Panc1 (cell line): ENCODE results near the gene CDK17. TPM values are rescaled to one million over a fixed set of nuclear protein-coding genes. Genes with fewer than 3 reads are reported as not detected.

Experiments
- ATAC-seq: fragments of 200-7000 bp; cut with Tn5 transposase; 2 replicates; pipeline ENCODE4 v1.9.1; 2020; ENCODE audit warnings: mild to moderate bottlenecking, moderate library complexity
- BruUV-seq: library from RNA; stranded (reverse); fragments of 400-500 nt; replicated peaks from 2 replicates; lab custom pipeline; 2021; lab: Mats Ljungman, UMichigan
- CTCF ChIA-PET: fragments of 300-600 bp; sonication (Branson Sonifier 250); formaldehyde crosslinking; loops from one replicate; lab custom pipeline; 2022; ENCODE audit warnings: antibody characterized with exemption; lab: Charles Lee
- POLR2A ChIA-PET: fragments of 300-600 bp; sonication (Branson Sonifier 250); formaldehyde crosslinking; loops from one replicate; lab custom pipeline; 2022; ENCODE audit warnings: antibody characterized with exemption; lab: Charles Lee
- DNase-seq: peaks from one replicate; pipeline ENCODE4 v3.0.0-alpha.2; 2010; ENCODE audit warnings: low read depth, low spot score
- H3K27ac ChIP-seq: 2 replicates; pipeline ENCODE4 v1.5.1; 2011; ENCODE audit warnings: mild to moderate bottlenecking, low read length, inconsistent platforms
- H3K27me3 ChIP-seq: fragments of 200-500 bp; sonication (Bioruptor generic); 2 replicates; pipeline ENCODE4 v1.6.0; 2014; ENCODE audit warnings: low read length, inconsistent platforms; ENCODE audit not compliant: control insufficient read depth, insufficient read depth
- H3K36me3 ChIP-seq: fragments of 200-500 bp; sonication (Bioruptor generic); 2 replicates; pipeline ENCODE4 v1.5.1; 2014; ENCODE audit warnings: inconsistent platforms, mild to moderate bottlenecking, low read length, moderate library complexity; ENCODE audit not compliant: control insufficient read depth, insufficient read depth
- H3K4me1 ChIP-seq: 2 replicates; pipeline ENCODE4 v1.5.1; 2011; ENCODE audit warnings: inconsistent platforms, mild to moderate bottlenecking, low read length, moderate library complexity; ENCODE audit not compliant: control insufficient read depth, insufficient read depth
- H3K4me3 ChIP-seq, 2 experiments: 2 replicates each; pipeline ENCODE4 v1.5.1; 2011 to 2012; ENCODE audit warnings: low read depth in 2 of 2, low read length in 2 of 2, mild to moderate bottlenecking in 2 of 2, inconsistent platforms in 1 of 2, moderate library complexity in 1 of 2
- H3K9me3 ChIP-seq: fragments of 200-500 bp; sonication (Bioruptor generic); 2 replicates; pipeline ENCODE4 v1.5.1; 2014; ENCODE audit warnings: low read depth, mild to moderate bottlenecking, inconsistent platforms, low read length, moderate library complexity; ENCODE audit not compliant: control insufficient read depth, insufficient read depth
- CTCF ChIP-seq: fragments of 450-650 bp; IDR thresholded peaks from 2 replicates; pipeline ENCODE4 v1.5.1; 2017; ENCODE audit warnings: mild to moderate bottlenecking
- POLR2AphosphoS5 ChIP-seq: IDR thresholded peaks from 2 replicates; pipeline ENCODE4 v1.6.1; 2012; ENCODE audit warnings: mild to moderate bottlenecking, low read depth, low read length, moderate library complexity
- REST ChIP-seq, 2 experiments: IDR thresholded peaks; 2 replicates each; pipeline ENCODE4 v1.6.1; 2011 to 2012; ENCODE audit warnings: low read depth in 2 of 2, control low read depth in 1 of 2, low read length in 1 of 2, mild to moderate bottlenecking in 1 of 2, moderate library complexity in 1 of 2; ENCODE audit not compliant: insufficient read depth in 1 of 2
- SIN3A ChIP-seq: IDR thresholded peaks from 2 replicates; pipeline ENCODE4 v1.6.1; 2012; ENCODE audit warnings: low read depth, mild to moderate bottlenecking, low read length, moderate library complexity, borderline replicate concordance; ENCODE audit not compliant: insufficient read depth
- TCF7L2 ChIP-seq: IDR thresholded peaks from 2 replicates; pipeline ENCODE4 v1.6.1; 2011; ENCODE audit warnings: mild to moderate bottlenecking, low read depth, low read length, inconsistent platforms
- in situ Hi-C: cut with HindIII; loops from 2 replicates; pipeline ENCODE4 v1.10.0; 2016; ENCODE audit warnings: low sequenced_read_pairs, low pct_unique_long_range_greater_than_20kb
- intact Hi-C: fragments of 100-400 bp; cut with micrococcal nuclease; formaldehyde crosslinking; loops from one replicate; pipeline ENCODE4 v1.10.0; 2022; ENCODE audit not compliant: unreplicated experiment
- total RNA-seq: library from RNA; stranded (reverse); gene quantifications from one replicate; pipeline ENCODE4 v1.2.1, GENCODE V29; 2021; ENCODE audit not compliant: unreplicated experiment

Gene CDK17
- total RNA-seq, 1 experiment from 2014 or later = 23.2 TPM

GRCh38 chr12:96302687-96303310 lies 97.4 kb downstream of the CDK17 start:
- Histone ChIP-seq H3K9me3 (no peaks in the 10 kb centered on the region), H3K36me3 (no peaks in the 10 kb centered on the region; the same call in 1 of the 2 replicates), H3K4me3 (no peak overlapping the region), H3K27me3 (no peaks in the 10 kb centered on the region), H3K27ac (no peak overlapping the region), H3K4me1 (peaks cover 2% of the 10 kb centered on the region; the same call in 1 of the 2 replicates)
- no peak for TF ChIP-seq SIN3A
- no peak for TF ChIP-seq REST (IDR thresholded peaks at IDR 0.05; ENCODE audit: insufficient read depth in 1 of 2, low read depth in 2 of 2, low read length in 1 of 2)
- TF ChIP-seq CTCF = no peak
- no peak for TF ChIP-seq POLR2AphosphoS5
- no peak for TF ChIP-seq TCF7L2
- POLR2A ChIA-PET = no interaction called here
- intact Hi-C loops = loop anchor here (10.0 kb wide), 1 partner anchor 92 kb away; no protein-coding TSS in a partner anchor
- no TSS peak for BruUV-seq
- no peak for ATAC-seq
- CTCF ChIA-PET = interaction anchor here (0.6 kb wide), 1 partner anchor 231 kb away, joined by 5 read pairs; no protein-coding TSS in a partner anchor
- DNase-seq = no peak
- in situ Hi-C loops = no loop called here

- ChIA-PET POLR2A (no interaction called here), CTCF (interaction anchor here (0.6 kb wide), 1 partner anchor 13 kb away, joined by 3 read pairs; no protein-coding TSS in a partner anchor)
- Histone ChIP-seq H3K4me3 (no peak overlapping the region), H3K27ac (no peak overlapping the region), H3K9me3 (no peaks in the 10 kb centered on the region), H3K27me3 (no peaks in the 10 kb centered on the region), H3K36me3 (no peaks in the 10 kb centered on the region; the same call in 1 of the 2 replicates), H3K4me1 (peaks cover 2% of the 10 kb centered on the region; the same call in 1 of the 2 replicates)
- no peak for DNase-seq
- no peak for ATAC-seq
- intact Hi-C loops = loop anchor here (10.0 kb wide), 1 partner anchor 93 kb away; no protein-coding TSS in a partner anchor
- BruUV-seq = no TSS peak
- in situ Hi-C loops = no loop called here
- no peak for TF ChIP-seq CTCF
- no peak for TF ChIP-seq SIN3A
- TF ChIP-seq POLR2AphosphoS5 = no peak
- no peak for TF ChIP-seq REST (IDR thresholded peaks at IDR 0.05; ENCODE audit: insufficient read depth in 1 of 2, low read depth in 2 of 2, low read length in 1 of 2)
- TF ChIP-seq TCF7L2 = no peak
Measured at GRCh38 chr12:96301732-96302131, 98.5 kb downstream of the CDK17 start.
